Measurements from ENCODE around the gene DNM2. TPM values are rescaled to one million over a fixed set of nuclear protein-coding genes. Genes with fewer than 3 reads are reported as not detected.

DNM2 gene
- total RNA-seq, 1 experiment from 2014 or later, result 131 TPM

- Mint-ChIP-seq H3K4me1 (no peaks in the 10 kb centered on the region), H3K27ac (no peak overlapping the region), H3K27me3 (ENCODE audit: low read depth) (no peaks in the 10 kb centered on the region), H3K4me3 (no peak overlapping the region), H3K9me3 (no peaks in the 10 kb centered on the region), H3K36me3 (peaks cover 31% of the 10 kb centered on the region)
- no peak for ATAC-seq
- ChIA-PET POLR2A (no interaction called here), CTCF (interaction anchor here (1.8 kb wide), 1 partner anchor 109 kb away, joined by 6 read pairs; the partner anchor contains the start of gene DNM2)
- TF ChIP-seq HMGXB4 (CRISPR knock-in tag; IDR thresholded peaks at IDR 0.05) (no peak), ZNF121 (CRISPR knock-in tag; IDR thresholded peaks at IDR 0.05) (peak; percentile 35; the same call in 1 of the 2 replicates), EMX1 (CRISPR knock-in tag; IDR thresholded peaks at IDR 0.05) (no peak)
- DNase-seq (ENCODE audit: low spot score), result no peak
Observed at GRCh38 chr19:10826846-10827245, 109.0 kb downstream of the DNM2 start.

- CTCF ChIA-PET, result interaction anchor here (0.6 to 4.5 kb wide), 14 partner anchors 8 to 134 kb away, joined by 3 to 31 read pairs (median 4); partner anchors contain the start of genes DNM2 and QTRT1
- Mint-ChIP-seq H3K27ac (no peak overlapping the region; the same call in 1 of the 2 replicates), H3K4me3 (no peak overlapping the region), H3K36me3 (peaks cover 30% of the 10 kb centered on the region), H3K27me3 (ENCODE audit: low read depth) (no peaks in the 10 kb centered on the region), H3K9me3 (no peaks in the 10 kb centered on the region), H3K4me1 (no peaks in the 10 kb centered on the region)
- POLR2A ChIA-PET, result interaction anchor here (0.5 kb wide), 1 partner anchor 16 kb away, joined by 3 read pairs; no protein-coding TSS in a partner anchor
- TF ChIP-seq RORB (CRISPR knock-in tag; IDR thresholded peaks at IDR 0.05), result no peak
- TF ChIP-seq E2F5 (CRISPR knock-in tag; IDR thresholded peaks at IDR 0.05), result no peak
- TF ChIP-seq E2F4 (CRISPR knock-in tag; IDR thresholded peaks at IDR 0.05; ENCODE audit: borderline replicate concordance, low read depth), result 0 out of 2 replicates have a peak, but pooled peaks have one; percentile 5
- ATAC-seq (peak; percentile 70), DNase-seq (ENCODE audit: low spot score) (peak; percentile 56)
Observed at GRCh38 chr19:10828981-10829821, 111.3 kb downstream of the DNM2 start.

GRCh38 chr19:10829967-10830366 is 112.1 kb downstream of the DNM2 start:
- H3K4me3 Mint-ChIP-seq, result no peak overlapping the region
- H3K4me1 Mint-ChIP-seq, result no peaks in the 10 kb centered on the region
- no peaks in the 10 kb centered on the region for H3K9me3 Mint-ChIP-seq
- ChIA-PET CTCF (interaction anchor here (1.0 to 4.5 kb wide), 10 partner anchors 9 to 135 kb away, joined by 3 to 31 read pairs (median 6); partner anchors contain the start of genes DNM2 and QTRT1), POLR2A (interaction anchor here (0.5 kb wide), 1 partner anchor 15 kb away, joined by 3 read pairs; no protein-coding TSS in a partner anchor)
- no peak overlapping the region for H3K27ac Mint-ChIP-seq
- peaks cover 23% of the 10 kb centered on the region for H3K36me3 Mint-ChIP-seq
- TF ChIP-seq IRF2 (CRISPR knock-in tag; IDR thresholded peaks at IDR 0.05; ENCODE audit: borderline replicate concordance, low read depth) (no peak), E2F4 (CRISPR knock-in tag; IDR thresholded peaks at IDR 0.05; ENCODE audit: borderline replicate concordance, low read depth) (no peak), JAZF1 (CRISPR knock-in tag; IDR thresholded peaks at IDR 0.05) (no peak), CDX4 (CRISPR knock-in tag; IDR thresholded peaks at IDR 0.05; ENCODE audit: borderline replicate concordance) (no peak), NFYB (CRISPR knock-in tag; conservative IDR thresholded peaks at IDR 0.05; ENCODE audit: low read depth) (no peak), FOXJ3 (CRISPR knock-in tag; IDR thresholded peaks at IDR 0.05; ENCODE audit: borderline replicate concordance) (no peak), ZNF512 (CRISPR knock-in tag; IDR thresholded peaks at IDR 0.05; ENCODE audit: borderline replicate concordance) (no peak), TEAD1 (CRISPR knock-in tag; IDR thresholded peaks at IDR 0.05) (no peak)
- no peaks in the 10 kb centered on the region for H3K27me3 Mint-ChIP-seq (ENCODE audit: low read depth)
- no peak for DNase-seq (ENCODE audit: low spot score)
- no peak for ATAC-seq

Data from WTC11 (cell line).